ENCODE data around the gene C1QA. TPM values are rescaled to one million over a fixed set of nuclear protein-coding genes. Genes with fewer than 3 reads are reported as not detected.

Gene C1QA
- polyA plus RNA-seq, 1 experiment = not detected

DNA sequence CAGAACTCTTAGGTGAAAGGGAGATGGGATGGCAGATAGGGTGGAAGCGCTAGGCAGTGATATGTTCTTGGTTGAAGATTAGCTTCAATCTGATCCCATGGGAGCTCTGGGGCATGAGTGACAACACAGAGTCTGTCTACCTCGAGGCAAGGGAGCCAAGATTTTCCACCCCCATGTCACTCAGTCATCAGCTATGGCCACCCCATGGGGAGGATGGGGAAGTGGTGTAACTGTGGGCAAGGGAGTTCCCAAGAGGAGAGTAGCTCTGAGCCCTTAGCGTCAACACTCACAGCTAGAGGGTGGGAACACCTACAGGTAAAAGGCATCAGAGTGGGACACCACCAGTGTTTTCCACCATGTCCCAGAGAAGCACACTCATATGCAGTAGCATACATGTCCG is 30.3 kb upstream of the C1QA start:
- CTCF ChIA-PET = no interaction called here
- H3K4me3 ChIP-seq (ENCODE audit: low read depth, low read length) = no peak overlapping the region
- TF ChIP-seq, protein P1, sequence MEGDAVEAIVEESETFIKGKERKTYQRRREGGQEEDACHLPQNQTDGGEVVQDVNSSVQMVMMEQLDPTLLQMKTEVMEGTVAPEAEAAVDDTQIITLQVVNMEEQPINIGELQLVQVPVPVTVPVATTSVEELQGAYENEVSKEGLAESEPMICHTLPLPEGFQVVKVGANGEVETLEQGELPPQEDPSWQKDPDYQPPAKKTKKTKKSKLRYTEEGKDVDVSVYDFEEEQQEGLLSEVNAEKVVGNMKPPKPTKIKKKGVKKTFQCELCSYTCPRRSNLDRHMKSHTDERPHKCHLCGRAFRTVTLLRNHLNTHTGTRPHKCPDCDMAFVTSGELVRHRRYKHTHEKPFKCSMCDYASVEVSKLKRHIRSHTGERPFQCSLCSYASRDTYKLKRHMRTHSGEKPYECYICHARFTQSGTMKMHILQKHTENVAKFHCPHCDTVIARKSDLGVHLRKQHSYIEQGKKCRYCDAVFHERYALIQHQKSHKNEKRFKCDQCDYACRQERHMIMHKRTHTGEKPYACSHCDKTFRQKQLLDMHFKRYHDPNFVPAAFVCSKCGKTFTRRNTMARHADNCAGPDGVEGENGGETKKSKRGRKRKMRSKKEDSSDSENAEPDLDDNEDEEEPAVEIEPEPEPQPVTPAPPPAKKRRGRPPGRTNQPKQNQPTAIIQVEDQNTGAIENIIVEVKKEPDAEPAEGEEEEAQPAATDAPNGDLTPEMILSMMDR (IDR thresholded peaks at IDR 0.05; ENCODE audit: insufficient read depth, low read depth, low read length) = no peak
- no peaks in the 10 kb centered on the region for H3K36me3 ChIP-seq (ENCODE audit: control insufficient read depth, insufficient read depth, low read length)
- no peak for DNase-seq (ENCODE audit: low read depth)
- POLR2A ChIA-PET = no interaction called here
- H3K27me3 ChIP-seq (ENCODE audit: control insufficient read depth, insufficient read depth, low read length) = peaks cover 14% of the 10 kb centered on the region

DNA sequence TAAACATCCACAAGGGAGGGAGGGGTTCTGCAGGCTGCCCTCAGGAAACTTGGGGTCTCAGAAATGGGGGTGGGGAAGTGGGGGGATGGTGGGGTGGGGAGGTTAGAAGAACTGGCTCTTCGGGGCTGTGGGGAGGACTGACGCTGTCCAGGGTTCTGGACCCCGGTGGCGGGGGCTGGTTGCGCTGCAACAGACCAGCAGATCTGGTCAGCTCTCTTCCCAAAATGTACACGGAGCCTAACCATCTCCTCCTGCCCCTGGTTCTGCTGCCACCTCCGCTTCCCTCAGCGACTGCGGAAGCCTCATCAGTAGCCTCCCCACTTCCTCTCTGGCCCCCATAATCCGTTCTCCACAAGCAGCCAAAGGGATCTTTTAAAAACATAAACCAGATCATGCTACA is 29.3 kb upstream of the C1QA start:
- TF ChIP-seq, protein P1 (IDR thresholded peaks at IDR 0.05; ENCODE audit: insufficient read depth, low read depth, low read length) = no peak
- Histone ChIP-seq H3K4me3 (ENCODE audit: low read depth, low read length) (no peak overlapping the region), H3K36me3 (ENCODE audit: control insufficient read depth, insufficient read depth, low read length) (no peaks in the 10 kb centered on the region), H3K27me3 (ENCODE audit: control insufficient read depth, insufficient read depth, low read length) (peaks cover 14% of the 10 kb centered on the region)
- POLR2A ChIA-PET = no interaction called here
- no peak for DNase-seq (ENCODE audit: low read depth)
- CTCF ChIA-PET = interaction anchor here (1.6 kb wide), 1 partner anchor 20 kb away, joined by 3 read pairs; no protein-coding TSS in a partner anchor

DNA sequence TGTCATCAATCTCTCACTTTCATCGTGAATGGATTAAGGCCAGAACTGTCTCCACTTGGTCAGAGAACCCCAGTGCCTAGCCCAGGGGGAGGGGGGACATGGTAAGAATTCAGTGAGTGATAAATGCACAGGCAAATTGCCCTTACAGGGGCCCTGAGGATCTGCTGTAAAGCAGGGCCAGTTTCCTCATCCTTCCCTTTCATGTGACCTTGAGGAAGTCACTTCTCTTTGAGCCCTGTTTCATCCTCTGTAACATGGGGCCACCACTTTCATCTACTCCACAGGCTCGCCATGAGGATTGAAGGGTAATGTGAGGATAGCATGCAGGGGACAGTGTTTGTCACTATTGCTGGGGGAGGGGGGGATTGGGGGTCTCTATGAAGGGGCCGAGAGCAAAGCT is 28.1 kb upstream of the C1QA start:
- POLR2A ChIA-PET = no interaction called here
- CTCF ChIA-PET = no interaction called here

DNA sequence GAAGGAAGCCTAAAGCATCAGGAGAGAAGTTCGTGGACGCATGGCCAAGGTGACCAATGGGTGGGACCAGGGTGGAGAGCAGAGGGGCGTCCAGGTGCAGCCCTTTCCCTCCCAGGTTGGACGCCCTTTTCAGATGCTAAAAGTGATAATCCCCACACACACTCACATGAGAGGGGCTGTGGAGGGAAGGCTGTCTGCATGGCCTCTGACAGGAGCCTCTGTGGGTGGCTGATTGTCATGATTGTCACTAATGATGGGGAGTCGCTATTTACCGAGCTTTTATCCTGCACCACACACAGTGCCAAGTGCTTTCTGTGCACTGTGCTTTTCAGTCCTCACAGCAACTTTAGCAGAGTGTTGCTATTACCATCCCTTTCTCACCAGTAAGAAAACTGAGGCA is 27.1 kb upstream of the C1QA start:
- no peaks in the 10 kb centered on the region for H3K36me3 ChIP-seq (ENCODE audit: control insufficient read depth, insufficient read depth, low read length)
- ChIA-PET POLR2A (no interaction called here), CTCF (no interaction called here)
- TF ChIP-seq, protein P1 (IDR thresholded peaks at IDR 0.05; ENCODE audit: insufficient read depth, low read depth, low read length) = no peak
- H3K4me3 ChIP-seq (ENCODE audit: low read depth, low read length) = no peak overlapping the region
- peaks cover 13% of the 10 kb centered on the region for H3K27me3 ChIP-seq (ENCODE audit: control insufficient read depth, insufficient read depth, low read length)
- no peak for DNase-seq (ENCODE audit: low read depth)

More for the DNA sequence above, 28.1 kb upstream of the C1QA start:
- H3K4me3 ChIP-seq (ENCODE audit: low read depth, low read length) = no peak overlapping the region
- DNase-seq (ENCODE audit: low read depth) = no peak
- H3K36me3 ChIP-seq (ENCODE audit: control insufficient read depth, insufficient read depth, low read length) = no peaks in the 10 kb centered on the region
- H3K27me3 ChIP-seq (ENCODE audit: control insufficient read depth, insufficient read depth, low read length) = peaks cover 12% of the 10 kb centered on the region
- TF ChIP-seq, protein P1 (IDR thresholded peaks at IDR 0.05; ENCODE audit: insufficient read depth, low read depth, low read length) = no peak

DNA sequence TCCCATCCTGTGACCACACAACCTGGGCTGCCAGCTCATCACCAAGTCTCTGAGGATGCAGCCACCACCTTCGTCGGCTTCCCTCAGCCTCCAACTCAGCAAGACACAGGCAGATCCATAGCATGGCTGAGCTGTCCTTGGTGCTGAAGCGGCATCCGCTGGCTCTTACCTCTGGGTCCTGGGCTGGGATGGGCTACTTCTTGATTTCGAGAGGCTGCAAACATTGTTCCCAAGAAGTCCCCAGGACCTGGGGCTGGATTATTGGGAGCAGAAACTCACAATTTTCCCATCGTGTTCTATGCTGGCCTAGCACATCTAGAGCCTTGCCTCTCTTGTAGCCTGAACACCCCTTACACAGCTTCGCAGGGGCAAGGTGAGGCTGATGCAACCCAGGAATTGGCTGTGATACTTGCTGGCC is 24.9 kb upstream of the C1QA start:
- no peak for DNase-seq (ENCODE audit: low read depth)
- Histone ChIP-seq H3K4me3 (ENCODE audit: low read depth, low read length) (no peak overlapping the region), H3K36me3 (ENCODE audit: control insufficient read depth, insufficient read depth, low read length) (no peaks in the 10 kb centered on the region), H3K27me3 (ENCODE audit: control insufficient read depth, insufficient read depth, low read length) (peaks cover 14% of the 10 kb centered on the region)
- TF ChIP-seq, protein P1 (IDR thresholded peaks at IDR 0.05; ENCODE audit: insufficient read depth, low read depth, low read length) = no peak
- POLR2A ChIA-PET = interaction anchor here (0.6 kb wide), 1 partner anchor 385 kb away, joined by 10 read pairs; no protein-coding TSS in a partner anchor
- CTCF ChIA-PET = interaction anchor here (0.6 to 0.8 kb wide), 2 partner anchors 12 to 462 kb away, joined by 3 read pairs; no protein-coding TSS in a partner anchor
